Fibroblast of skin of scalp (primary cell): ENCODE data around the gene SLC35D2.
A peak's percentile ranks its signal among the peaks of the same experiment; 100 is the strongest.
"Not testable (repeated sequence)": the region's sequence is repeated elsewhere in the genome, so short reads cannot be mapped to it uniquely, and the experiment has no call there.

Source experiments
- DNase-seq: peaks from one replicate; pipeline ENCODE4 v3.0.0-alpha.2; 2013

The SLC35D2 gene

DNA sequence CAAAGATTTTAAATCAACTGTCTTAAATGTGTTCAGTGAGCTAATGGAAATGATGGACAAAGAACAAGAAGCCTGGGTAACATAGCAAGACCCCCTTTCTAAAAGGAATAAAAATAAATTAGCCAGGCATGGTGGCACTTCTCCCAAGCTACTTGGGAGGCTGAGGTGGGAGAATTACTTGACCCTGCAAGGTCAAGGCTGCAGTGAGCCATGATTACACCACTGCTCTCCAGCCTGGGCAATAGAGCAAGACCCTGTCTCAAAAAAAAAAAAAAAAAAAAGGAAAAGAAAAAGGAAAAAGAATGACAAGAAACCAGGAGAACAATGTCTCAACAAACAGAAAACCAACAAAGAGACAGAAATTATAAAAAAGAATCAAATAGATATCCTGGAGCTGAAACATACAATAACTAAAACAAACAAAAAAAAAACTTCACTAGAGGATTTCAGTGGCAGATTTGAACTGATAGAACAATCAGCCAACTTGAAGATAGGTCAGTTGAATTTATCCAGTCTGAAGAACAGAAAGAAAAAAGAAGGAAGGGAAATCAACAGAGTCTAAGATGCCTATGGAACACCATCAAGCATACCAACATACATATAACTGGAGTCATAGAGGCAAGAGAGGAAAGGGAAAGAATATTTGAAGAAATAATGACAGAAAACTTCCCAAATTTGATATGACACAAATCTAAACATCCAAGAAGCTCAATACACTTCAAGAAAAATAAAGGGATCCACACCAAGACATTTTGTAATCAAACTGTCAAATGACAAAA, 16.8 kb upstream of the SLC35D2 start:
- no peak for DNase-seq

DNA sequence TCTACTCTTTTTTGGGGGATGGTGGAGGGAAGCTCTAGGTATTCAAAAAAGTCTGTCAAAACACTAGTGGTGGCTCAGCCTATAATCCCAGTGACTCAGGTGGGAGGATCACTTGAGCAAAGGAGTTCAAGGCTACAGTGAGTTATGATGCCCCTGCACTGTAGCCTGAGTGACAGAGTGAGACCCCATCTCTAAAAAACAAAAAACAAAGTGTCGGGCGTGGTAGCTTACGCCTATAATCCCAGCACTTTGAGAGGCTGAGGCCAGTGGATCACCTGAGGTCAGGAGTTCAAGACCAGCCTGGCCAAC, 15.8 kb upstream of the SLC35D2 start:
- no peak for DNase-seq

DNA sequence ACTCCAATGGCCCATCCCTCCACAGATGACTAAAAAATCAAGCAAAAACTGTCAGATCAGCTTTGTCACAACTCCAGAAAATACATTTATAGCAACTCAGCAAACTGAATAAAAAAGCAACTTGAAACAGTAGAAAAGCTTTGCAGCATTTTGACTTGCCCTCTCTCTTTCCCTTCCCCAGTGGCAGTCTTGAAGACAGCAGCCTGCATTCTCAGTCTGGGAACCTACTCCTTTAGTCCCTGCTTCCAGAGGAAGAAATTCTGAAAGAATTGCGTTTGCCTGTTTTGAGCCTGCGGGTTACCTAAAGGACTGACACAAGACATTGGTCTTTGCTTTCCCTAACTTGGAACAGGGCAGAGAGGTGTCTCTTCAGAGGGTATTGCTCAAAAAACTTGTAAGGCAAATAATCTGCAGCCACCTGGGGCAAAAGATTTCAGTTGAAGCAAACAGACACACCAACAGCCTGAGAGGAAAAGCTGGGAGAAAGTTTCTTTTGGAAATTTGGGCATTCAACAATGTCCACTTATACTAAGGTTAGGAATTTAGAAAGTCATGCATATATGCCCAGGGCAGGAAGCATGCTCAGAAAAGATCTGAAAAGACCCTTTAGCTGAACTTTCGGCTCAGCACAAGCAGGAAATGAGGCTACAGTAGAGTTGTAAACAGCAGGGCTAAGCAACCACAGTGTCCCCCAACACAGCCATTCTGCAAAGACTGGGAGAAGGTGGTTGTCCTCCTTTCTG, 15.2 kb upstream of the SLC35D2 start:
- no peak for DNase-seq

DNA sequence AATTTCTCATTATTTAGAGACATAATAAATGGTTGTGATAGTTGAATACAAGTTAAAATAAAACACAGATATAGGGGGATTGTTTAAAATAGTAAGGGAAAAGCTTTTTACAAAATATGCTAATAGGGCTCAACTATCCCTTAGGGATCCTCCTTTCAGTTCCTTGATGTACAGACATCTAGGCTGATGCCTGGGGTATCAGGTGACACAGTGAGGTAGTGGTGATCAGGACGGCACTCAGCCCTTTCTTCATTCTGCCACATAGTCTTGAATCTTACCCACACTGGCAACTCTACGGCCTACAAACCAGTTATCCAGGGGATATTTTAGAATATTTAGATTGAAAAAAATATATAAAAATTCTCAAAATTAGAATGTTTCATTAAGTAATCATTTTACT, 12.5 kb upstream of the SLC35D2 start:
- DNase-seq = no peak

DNA sequence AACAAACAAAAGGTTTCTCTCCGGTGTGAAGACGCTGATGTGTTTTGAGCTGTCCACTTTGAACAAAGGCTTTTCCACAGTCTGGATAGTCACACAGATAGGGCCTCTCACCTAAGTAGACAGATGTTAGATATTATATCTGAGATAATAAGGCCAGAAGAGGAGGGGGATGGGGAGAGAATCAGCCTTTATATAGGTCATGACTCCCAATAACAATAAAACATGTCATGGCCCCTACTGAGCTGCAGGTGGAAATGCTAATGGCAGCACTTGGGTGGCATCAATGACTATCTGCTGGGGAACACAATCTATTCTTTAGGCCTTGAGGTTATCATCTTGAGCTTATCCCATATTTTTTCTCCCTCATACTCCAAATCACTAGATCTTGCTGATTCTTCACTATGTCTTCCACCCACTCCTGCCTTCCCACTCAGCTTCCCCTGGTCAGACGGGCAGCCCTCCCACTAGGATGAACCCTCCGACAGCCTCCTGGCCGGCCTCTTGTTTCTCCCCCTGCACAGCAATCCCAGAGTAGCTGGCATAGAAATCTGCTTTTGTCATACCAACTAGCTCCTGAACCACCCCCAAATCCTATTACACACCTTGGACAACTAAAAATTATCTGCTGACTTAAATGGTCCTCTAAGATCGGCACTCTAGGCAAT, 11.5 kb upstream of the SLC35D2 start:
- DNase-seq = no peak

DNA sequence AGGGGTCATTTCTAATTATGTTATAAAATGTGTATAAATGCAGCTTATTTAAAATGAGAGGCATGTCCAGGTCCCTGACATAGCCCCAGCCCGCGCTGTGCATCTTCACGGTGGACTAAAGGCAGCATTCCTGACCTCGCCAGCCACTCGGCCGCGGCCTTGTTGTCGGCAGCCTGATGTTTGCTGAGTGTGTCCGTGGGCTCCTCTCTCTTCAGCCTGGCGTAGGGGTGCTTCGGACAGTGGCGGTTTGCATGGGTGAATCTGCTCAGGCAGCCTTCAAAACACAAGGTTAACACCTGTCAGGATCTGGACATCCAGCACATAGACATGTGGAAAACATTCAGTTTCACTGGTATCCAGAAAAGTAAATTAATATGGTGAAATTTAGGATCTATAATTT, 8.8 kb upstream of the SLC35D2 start:
- no peak for DNase-seq

DNA sequence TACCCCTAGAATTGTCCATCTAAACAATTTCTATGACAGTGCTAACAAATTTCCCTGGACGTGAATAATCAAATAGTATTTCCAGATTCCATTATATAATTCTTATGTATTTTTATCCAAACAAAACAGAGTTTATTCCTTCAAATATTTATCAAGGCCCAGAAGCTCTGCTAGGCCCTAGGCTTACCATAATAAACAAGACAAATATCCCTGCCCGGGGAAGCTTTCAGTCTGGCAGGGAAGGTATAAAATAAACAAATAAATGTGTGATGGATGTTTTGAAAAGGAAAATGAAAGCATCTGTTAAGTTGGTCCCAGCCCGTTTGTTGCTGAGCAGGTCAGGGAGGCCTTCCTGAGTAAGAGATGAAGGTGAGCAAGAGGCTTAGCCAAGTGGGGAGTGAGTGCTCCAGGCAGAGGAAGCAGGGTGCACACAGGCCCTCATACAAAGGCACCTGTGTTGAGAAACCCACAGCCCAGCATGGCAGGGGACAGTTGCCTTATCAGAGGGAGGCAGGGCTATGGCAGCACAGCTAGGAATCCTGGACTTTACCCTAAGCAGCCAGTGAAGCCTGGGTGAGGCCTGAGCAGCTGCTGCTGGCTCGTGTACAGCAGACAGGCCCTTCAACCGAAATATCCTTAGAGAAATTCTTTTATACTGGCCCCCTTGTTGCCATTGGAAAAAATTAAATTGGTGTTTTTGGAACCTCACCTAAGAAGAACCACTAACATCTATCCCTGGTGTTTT, 7.7 kb upstream of the SLC35D2 start:
- no peak for DNase-seq

DNA sequence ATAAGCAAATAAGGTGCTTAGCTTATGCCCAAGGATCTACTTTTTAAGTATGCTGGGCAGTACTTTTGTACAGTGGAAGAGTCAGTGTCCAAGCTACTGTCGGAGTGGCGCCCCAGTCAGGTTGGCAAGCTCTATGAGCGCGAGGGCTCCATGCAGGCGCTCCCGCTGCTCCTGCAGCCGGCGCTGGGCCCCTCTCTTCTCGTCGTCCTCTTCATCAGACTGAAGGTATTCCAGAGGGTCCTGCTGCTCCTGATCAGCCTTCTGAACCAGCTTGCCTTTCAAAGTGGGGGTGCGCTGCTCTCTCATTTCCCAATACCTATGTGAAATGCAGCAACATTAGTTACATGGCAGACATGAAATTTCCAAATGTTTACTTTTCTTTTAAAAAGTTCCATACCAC, 4.6 kb upstream of the SLC35D2 start:
- no peak for DNase-seq

DNA sequence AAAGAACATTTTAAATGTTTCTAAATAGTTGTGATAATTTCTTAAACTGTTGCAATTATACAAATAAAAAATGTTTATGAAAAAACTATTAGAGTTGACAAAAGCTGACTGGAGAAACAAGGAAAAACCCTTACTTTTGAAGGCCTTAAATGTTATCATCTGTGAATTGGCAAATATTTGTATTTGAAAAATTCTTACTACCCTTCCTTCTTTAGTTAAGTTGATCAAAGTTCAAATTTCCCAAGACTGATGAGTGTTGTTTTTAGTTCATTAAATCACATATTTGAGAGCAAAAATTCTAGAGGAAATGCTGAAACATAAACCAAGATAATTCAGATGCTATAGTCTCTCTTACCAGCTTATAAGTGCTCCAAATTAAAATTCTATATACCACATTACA, 2.6 kb upstream of the SLC35D2 start:
- DNase-seq = no peak

DNA sequence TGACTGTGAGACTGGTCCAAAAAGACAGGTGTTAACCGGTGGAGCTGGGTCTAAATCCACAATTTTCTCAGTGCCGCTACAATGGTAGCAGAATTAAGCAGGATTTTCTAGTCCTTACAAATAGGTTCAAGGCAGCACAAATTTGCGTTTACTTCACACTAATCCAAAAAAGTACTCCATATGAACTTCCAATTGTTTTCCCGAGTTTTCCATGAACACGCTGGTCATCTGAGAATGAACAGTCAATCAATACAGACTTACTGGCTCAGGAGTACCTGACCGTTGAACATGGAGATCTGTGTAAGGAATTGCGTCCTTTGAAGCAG, 709 bp downstream of the SLC35D2 start:
- no peak for DNase-seq

DNA sequence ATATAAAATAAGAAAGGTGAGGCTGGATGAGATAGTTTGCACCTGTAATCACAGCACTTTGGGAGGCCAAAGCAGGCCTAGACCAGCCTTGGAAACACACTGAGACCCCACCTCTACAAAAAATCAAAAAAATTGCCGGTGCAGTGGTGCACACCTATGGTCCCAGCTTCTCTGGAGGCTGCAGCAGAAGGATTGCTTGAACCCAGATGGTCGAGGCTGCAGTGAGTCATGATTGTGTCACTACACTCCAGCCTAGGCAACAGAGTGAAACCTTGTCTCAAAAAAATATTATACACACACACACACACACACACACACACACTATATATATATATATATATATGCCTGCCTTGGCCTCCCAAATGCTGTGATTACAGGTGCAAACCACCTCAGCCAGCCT, 1.3 kb downstream of the SLC35D2 start:
- no peak for DNase-seq

DNA sequence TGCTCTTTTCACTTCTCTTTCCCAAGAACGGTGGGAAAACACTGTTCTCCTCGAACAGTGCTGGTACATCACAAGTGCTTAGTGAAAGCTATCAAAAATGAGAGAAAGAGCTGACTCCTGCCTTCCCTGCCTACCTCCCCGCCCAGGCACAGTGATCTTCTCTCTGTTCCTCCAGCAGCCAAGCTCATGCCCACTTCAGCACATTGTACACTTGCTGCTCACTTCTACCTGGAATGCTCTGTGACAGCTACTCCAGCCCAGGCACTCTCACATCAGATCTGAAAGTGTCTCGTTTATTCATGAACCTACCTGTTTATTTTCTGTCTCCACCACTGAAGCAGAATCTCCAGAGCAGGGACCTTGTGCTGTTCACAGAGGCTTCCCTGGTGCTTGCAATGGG, 1.8 kb downstream of the SLC35D2 start:
- no peak for DNase-seq

DNA sequence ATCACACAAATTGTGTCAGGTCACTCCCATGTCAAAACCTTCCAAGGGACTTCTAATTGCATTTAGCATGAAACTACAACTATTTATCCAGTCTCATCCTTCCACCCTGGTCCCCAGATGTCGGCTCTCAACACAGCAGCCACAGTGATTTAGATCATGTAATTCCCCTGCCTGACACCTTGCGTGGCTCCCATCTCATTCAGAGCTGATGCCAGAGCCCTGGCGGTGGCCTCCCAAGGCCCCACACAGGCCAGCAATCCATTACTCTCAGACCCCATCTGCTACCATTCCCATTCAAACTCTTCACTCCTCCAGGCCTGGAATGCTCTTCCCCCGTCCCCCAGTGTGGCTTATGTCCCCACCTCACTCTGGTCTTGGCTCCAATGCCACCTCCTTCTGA, 2.4 kb downstream of the SLC35D2 start:
- no peak for DNase-seq

DNA sequence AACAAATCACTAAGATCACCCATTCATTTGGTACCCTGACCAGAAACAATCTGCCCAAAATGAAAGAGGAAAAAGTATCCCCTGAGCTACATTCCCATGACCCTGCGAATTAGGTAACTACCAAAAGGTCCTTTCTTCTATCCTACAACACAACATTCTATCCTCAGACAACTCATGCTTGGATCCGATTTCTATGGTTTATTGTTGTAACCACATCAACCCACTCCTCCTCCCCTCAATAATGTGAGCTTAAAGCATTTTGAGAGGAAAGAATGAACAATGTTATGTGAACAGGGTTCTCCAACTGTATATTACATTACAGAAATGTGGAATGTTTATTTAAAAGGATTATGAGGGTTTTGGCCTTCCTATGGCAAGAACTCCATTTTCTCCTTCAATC, 4.0 kb downstream of the SLC35D2 start:
- no peak for DNase-seq

DNA sequence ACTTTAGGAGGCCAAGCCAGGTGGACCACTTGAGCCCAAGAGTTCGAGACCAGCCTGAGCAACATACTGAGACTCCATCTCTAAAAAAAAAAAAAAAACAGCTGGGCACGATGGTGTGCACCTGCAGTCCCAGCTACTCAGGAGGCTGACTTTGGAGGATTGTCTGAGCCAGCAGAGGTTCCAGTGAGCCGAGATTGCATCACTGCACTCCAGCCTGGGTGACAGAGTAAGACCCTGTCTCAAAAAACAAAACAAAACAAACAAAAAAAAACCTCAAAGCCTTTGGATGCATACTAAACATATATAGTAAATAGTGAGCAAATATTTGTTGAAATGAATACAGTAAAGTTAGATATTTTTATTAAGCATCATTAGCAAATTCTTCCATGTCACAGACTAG, 5.3 kb downstream of the SLC35D2 start:
- DNase-seq = no peak

DNA sequence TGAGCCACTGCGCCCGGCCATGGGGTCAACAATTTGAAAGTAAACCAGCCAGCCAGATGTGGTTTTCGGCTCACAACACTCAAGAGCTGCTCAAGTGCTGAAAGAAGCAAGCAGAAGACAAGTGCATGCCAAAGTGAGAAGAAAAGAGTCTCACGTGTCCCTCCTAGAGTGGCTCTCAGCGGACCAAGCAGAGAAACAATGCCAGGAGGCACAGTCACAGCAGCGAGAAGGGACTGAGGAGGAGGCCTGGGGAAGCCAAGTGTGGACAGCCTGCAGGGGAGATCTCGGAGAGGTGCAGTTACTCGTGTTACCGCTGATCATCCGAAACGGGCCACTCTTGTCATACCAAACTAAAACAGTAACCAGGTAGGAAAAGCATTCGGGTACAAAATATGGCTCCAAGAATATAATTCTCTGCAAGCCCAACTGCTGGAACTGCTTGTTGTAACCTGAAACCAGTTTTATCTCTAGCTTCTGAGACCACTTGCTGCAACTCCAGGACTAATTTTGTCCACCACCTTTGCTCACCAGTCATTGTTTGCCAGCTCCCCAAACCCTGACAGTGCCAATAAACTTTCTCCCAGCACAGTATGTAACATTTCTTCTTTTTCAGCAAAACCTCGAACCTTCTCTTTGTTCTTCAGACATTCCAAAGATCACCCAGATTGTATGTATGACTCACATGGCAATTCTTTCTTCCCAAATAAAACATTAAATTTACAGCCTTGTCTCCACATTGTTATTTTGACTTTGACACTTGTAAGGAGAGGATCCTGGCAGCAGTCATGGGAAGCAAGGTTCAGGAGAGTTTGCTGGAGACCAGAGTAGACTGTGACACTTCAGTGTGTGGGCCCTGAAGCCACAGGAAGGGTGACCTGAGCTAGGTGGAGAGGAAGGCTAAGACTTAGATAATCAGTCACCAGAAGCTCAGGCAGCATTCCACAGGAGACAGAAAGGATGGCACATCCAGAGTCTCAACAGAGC, 6.3 kb downstream of the SLC35D2 start:
- peak; percentile 32 for DNase-seq

DNA sequence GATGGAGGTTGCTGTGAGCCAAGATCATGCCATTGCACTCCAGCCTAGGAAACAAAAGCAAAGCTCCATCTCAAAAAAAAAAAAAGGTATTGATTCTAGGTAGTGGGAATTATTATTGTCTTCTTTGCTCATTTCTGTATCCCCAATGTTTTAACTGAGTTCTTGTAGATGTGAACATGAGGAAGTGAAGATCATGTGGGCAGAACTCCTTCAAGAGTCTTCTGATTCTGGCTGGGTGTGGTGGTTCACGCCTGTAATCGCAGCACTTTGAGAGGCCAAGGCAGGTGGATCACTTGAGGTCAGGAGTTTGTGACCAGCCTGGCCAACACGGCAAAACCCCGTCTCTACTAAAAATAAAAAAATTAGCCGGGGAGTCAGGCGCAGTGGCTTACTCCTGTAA, 8.0 kb downstream of the SLC35D2 start:
- DNase-seq = not testable (repeated sequence)

DNA sequence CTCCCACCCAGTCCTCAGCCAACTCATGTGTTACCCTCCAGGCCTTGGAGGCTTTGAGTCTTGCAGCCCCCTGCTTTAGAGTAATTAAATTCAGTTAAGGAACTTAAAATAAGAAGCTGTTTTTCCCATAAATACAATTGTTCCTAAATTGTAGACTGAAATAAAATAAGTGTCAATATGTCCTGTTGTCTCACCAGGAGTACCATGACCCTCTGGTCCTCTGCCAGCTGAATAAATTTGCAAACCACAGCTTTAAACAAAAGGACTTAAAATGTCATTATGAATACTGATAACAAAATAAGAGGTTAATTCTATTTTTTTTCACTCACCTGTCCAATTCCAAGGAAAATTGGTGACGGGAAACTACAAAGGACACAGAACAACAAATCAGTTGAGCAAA, 15.6 kb downstream of the SLC35D2 start:
- no peak for DNase-seq

DNA sequence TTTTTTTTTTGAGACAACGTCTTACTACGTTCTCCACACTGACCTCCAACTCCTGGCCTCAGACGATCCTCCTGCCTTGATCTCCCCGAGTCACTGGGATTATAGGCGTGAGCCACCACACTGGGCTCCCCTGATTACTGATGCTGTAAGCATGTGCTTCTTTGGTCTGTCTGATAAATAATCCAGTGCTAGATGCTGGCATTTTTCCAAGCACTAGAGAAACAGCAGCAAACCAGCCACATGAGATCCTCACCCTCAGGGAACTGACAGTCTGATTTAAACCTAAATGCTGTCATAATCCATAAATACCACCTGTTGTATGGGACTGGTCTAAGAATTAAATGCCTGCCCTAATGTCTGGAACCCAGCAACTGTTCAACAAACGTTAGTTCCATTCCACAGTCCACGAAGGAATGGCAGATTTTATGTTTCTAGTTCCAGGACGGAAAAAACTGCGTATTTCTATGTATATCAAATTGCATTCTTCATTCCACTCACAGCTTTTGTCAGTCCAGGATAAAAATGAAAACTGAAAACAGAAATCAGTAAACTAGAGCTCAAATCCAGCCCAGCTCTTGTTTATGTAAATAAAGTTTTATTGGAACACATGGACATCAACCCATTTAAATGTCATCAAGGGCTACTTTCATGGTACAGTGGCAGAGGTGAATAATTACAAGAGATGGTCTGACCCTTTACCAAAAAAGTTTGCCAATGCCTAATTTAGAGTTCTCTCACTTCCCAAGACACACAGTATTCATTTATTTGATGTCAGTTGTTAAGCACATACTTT, 20.1 kb downstream of the SLC35D2 start:
- no peak for DNase-seq

DNA sequence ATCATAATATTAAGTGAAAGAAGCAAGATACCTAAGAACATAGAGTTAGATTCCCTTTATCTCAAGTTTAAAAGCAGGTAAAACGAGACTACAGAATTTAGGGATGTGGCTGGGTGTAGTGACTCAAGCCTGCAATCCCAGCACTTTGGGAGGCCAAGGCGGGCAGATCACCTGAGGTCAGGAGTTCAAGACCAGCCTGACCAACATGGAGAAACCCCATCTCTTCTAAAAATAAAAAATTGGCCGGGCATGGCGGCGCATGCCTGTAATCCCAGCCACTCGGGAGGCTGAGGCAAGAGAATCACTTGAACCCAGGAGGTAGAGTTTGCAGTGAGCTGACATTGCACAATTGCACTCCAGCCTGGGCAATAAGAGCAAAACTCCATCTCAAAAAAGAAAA, 21.4 kb downstream of the SLC35D2 start:
- not testable (repeated sequence) for DNase-seq

DNA sequence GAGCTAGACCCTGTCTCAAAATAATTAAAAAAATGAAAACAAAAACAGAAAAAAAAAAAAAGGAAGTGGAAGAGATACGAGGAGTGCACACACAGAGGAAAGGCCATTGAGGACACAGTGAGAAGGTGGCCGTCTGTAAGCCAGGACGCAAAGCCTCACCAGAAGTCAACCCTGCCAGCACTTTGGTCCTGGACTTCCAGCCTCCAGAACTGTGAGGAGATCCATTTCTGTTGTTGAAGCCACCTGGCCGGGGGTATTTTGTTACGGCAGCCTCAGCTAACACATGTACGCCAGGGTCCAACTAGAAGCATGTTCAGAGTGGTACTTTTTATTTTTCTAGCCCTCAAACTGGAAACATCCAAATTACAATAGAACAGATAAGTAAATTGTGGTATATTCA, 21.8 kb downstream of the SLC35D2 start:
- no peak for DNase-seq
